Right lobe of liver (tissue), 4 donors: ENCODE results near the gene ACE2.

ENCODE experiments used
- CTCF ChIP-seq, 4 donors: fragments of 200-600 bp in 3 of 4; fragments of 450-650 bp in 1 of 4; IDR thresholded peaks; one replicate each; pipeline versions ENCODE4 v1.5.1 to v1.8.0; 2016 to 2022; ENCODE audit warnings: antibody characterized with exemption in 4 of 4, mild to moderate bottlenecking in 2 of 4
- POLR2A ChIP-seq: fragments of 450-650 bp; IDR thresholded peaks from one replicate; pipeline ENCODE4 v1.6.1; 2017; ENCODE audit warnings: antibody characterized with exemption, mild to moderate bottlenecking
- donor health status: DM: no; HTN: no; CAD: no.
- donor health status: DM: no; HTN: no; CAD: no.
- donor health status: DM: no; HTN: yes; CAD: no.

- TF ChIP-seq CTCF (IDR thresholded peaks at IDR 0.05) (no peak), POLR2A (no peak)
Observed at GRCh38 chrX:15570145-15570544, 30.6 kb downstream of the ACE2 start.
